ENCODE data around the gene ANKRD50.

The ANKRD50 gene

GRCh38 chr4:124710015-124710741 is 2.4 kb downstream of the ANKRD50 start:
- DNase-seq: no peak

- DNase-seq: no peak
Measured at GRCh38 chr4:124708517-124709300, 3.8 kb downstream of the ANKRD50 start.

GRCh38 chr4:124705393-124705792 is 7.1 kb downstream of the ANKRD50 start:
- no peak for DNase-seq

GRCh38 chr4:124703154-124703553 is 9.4 kb downstream of the ANKRD50 start:
- no peak for DNase-seq

GRCh38 chr4:124697441-124697840 is 15.1 kb downstream of the ANKRD50 start:
- no peak for DNase-seq

- DNase-seq: no peak
Measured at GRCh38 chr4:124696182-124696581, 16.4 kb downstream of the ANKRD50 start.

- DNase-seq: no peak
Measured at GRCh38 chr4:124694946-124695598, 17.5 kb downstream of the ANKRD50 start.

GRCh38 chr4:124694306-124694705 is 18.2 kb downstream of the ANKRD50 start:
- no peak for DNase-seq

- no peak for DNase-seq
Measured at GRCh38 chr4:124691801-124692200, 20.7 kb downstream of the ANKRD50 start.

GRCh38 chr4:124686279-124686678 is 26.3 kb downstream of the ANKRD50 start:
- no peak for DNase-seq

GRCh38 chr4:124685851-124686250 is 26.7 kb downstream of the ANKRD50 start:
- DNase-seq: no peak

GRCh38 chr4:124684301-124684700 is 28.2 kb downstream of the ANKRD50 start:
- no peak for DNase-seq

- DNase-seq: no peak
Measured at GRCh38 chr4:124682384-124682783, 30.1 kb downstream of the ANKRD50 start.

GRCh38 chr4:124666496-124666895 is 46.0 kb downstream of the ANKRD50 start:
- DNase-seq: no peak

GRCh38 chr4:124658795-124659194 is 53.7 kb downstream of the ANKRD50 start:
- DNase-seq: no peak

- no peak for DNase-seq
Measured at GRCh38 chr4:124650614-124651013, 61.9 kb downstream of the ANKRD50 start.

GRCh38 chr4:124647599-124647998 is 64.9 kb downstream of the ANKRD50 start:
- DNase-seq: no peak

- no peak for DNase-seq
Measured at GRCh38 chr4:124644621-124645020, 67.9 kb downstream of the ANKRD50 start.

- no peak for DNase-seq
Measured at GRCh38 chr4:124642846-124643245, 69.7 kb downstream of the ANKRD50 start.

- DNase-seq: no peak
Measured at GRCh38 chr4:124641715-124642381, 70.7 kb downstream of the ANKRD50 start.

GRCh38 chr4:124640022-124640730 is 72.4 kb downstream of the ANKRD50 start:
- no peak for DNase-seq

GRCh38 chr4:124637321-124637720 is 75.2 kb downstream of the ANKRD50 start:
- DNase-seq: no peak

GRCh38 chr4:124636788-124637187 is 75.7 kb downstream of the ANKRD50 start:
- no peak for DNase-seq

Measured in NCI-H510A treated with DMSO at 0.1 percent for 48 hours (cell line).